K562 (cell line): ENCODE results near the gene CEBPA. TPM values are rescaled to one million over a fixed set of nuclear protein-coding genes. Genes with fewer than 3 reads are reported as not detected.

Source experiments
- ATAC-seq: fragments of 200-7000 bp; cut with Tn5 transposase; 3 replicates; pipeline ENCODE4 v1.9.1; 2020; ENCODE audit warnings: moderate library complexity
- BruUV-seq: library from RNA; stranded (reverse); fragments of 400-500 nt; replicated peaks from 2 replicates; lab custom pipeline; 2021; lab: Mats Ljungman, UMichigan
- CTCF ChIA-PET: fragments of 300-600 bp; formaldehyde crosslinking; extraction: SDS; loops from one replicate; lab custom pipeline; 2021; ENCODE audit warnings: low intra/inter-chr PET ratio; lab: Yijun Ruan, JAX
- POLR2A ChIA-PET: fragments of 300-600, 350-650 bp; sonication (Branson Sonifier 250); formaldehyde crosslinking; extraction: SDS; loops from one replicate; lab custom pipeline; 2021; ENCODE audit warnings: antibody characterized with exemption, inconsistent platforms; lab: Yijun Ruan, JAX
- DNase-seq, 4 experiments: peaks; one replicate each; pipeline versions ENCODE4 v3.0.0 to v3.0.0-alpha.2; 2011 to 2018; ENCODE audit warnings: low spot score in 3 of 4, mixed read lengths in 3 of 4; ENCODE audit errors: extremely low read depth in 1 of 4
- FAIRE-seq: peaks from 2 replicates; lab custom pipeline; 2011; peaks lifted over from hg19 to GRCh38; lab: Jason Lieb, UNC
- H2AFZ ChIP-seq: 2 replicates; pipeline ENCODE4 v1.6.0; 2011; ENCODE audit warnings: low read depth, low read length, control low read depth, inconsistent platforms
- H3K27ac ChIP-seq: fragments of 200-600 bp; 3 replicates; pipeline ENCODE4 v1.8.0; 2011; ENCODE audit warnings: low read depth, mild to moderate bottlenecking, control low read depth, inconsistent platforms, low read length, moderate library complexity, mixed read lengths; ENCODE audit errors: extremely low read depth
- H3K27me3 ChIP-seq, 2 experiments: fragments of 300-600 bp in 1 of 2; 2 replicates in 1 of 2; 3 replicates in 1 of 2; pipeline versions ENCODE4 v1.6.0 to v1.8.0; 2011; ENCODE audit warnings: inconsistent platforms in 2 of 2, low read length in 2 of 2, mild to moderate bottlenecking in 1 of 2, mixed read lengths in 1 of 2, moderate library complexity in 1 of 2; ENCODE audit not compliant: control insufficient read depth in 2 of 2, insufficient read depth in 2 of 2
- H3K36me3 ChIP-seq: fragments of 300-600 bp; 3 replicates; pipeline ENCODE4 v1.8.0; 2011; ENCODE audit warnings: mild to moderate bottlenecking, low read length, inconsistent platforms; ENCODE audit not compliant: control insufficient read depth, insufficient read depth
- H3K4me1 ChIP-seq, 2 experiments: fragments of 200-600 bp in 1 of 2; replicated peaks in 1 of 2; 2 replicates in 1 of 2; 3 replicates in 1 of 2; pipeline versions ENCODE4 v1.5.1 to v1.8.0; 2011; ENCODE audit warnings: inconsistent platforms in 2 of 2, low read length in 2 of 2, mild to moderate bottlenecking in 1 of 2, mixed read lengths in 1 of 2, moderate library complexity in 1 of 2; ENCODE audit not compliant: control insufficient read depth in 2 of 2, insufficient read depth in 2 of 2
- H3K4me2 ChIP-seq: 2 replicates; pipeline ENCODE4 v1.6.1; 2011; ENCODE audit warnings: low read length, control low read depth, inconsistent platforms, mixed read lengths; ENCODE audit not compliant: insufficient read depth
- H3K4me3 ChIP-seq: fragments of 200-600 bp; sonication (generic), shearing (Covaris generic); 2 replicates; pipeline ENCODE4 v1.5.1; 2016; ENCODE audit warnings: control low read depth, inconsistent platforms
- H3K79me2 ChIP-seq: fragments of 200-600 bp; 3 replicates; pipeline ENCODE4 v1.8.0; 2011; ENCODE audit warnings: low read length, inconsistent platforms; ENCODE audit not compliant: control insufficient read depth, insufficient read depth
- H3K9ac ChIP-seq, 2 experiments: 2 replicates each; pipeline versions ENCODE4 v1.6.0 to v1.6.1; 2011; ENCODE audit warnings: low read depth in 2 of 2, low read length in 2 of 2, control low read depth in 1 of 2, inconsistent platforms in 1 of 2, mild to moderate bottlenecking in 1 of 2, mixed read lengths in 1 of 2; ENCODE audit not compliant: insufficient read depth in 1 of 2
- H3K9me1 ChIP-seq: one replicate; pipeline ENCODE4 v1.6.0; 2011; ENCODE audit warnings: inconsistent platforms, mild to moderate bottlenecking, low read length, moderate library complexity; ENCODE audit not compliant: control insufficient read depth, insufficient read depth
- H3K9me3 ChIP-seq: replicated peaks from 2 replicates; pipeline ENCODE4 v1.5.1; 2011; ENCODE audit warnings: low read depth, low read length, inconsistent platforms; ENCODE audit not compliant: control insufficient read depth, insufficient read depth
- H4K20me1 ChIP-seq: replicated peaks from 2 replicates; pipeline ENCODE4 v1.6.1; 2011; ENCODE audit warnings: low read length, inconsistent platforms, mixed read lengths; ENCODE audit not compliant: control insufficient read depth, insufficient read depth
- ASH1L ChIP-seq: fragments of 450-650 bp; IDR thresholded peaks from 2 replicates; pipeline ENCODE4 v1.6.1; 2018; ENCODE audit warnings: borderline replicate concordance, mild to moderate bottlenecking, low read depth; ENCODE audit not compliant: partially characterized antibody
- ATF6 ChIP-seq: sonication (generic); formaldehyde crosslinking; IDR thresholded peaks from 2 replicates; pipeline ENCODE4 v1.4.0; 2020; ENCODE audit warnings: mild to moderate bottlenecking, missing genetic modification reagents
- CEBPB ChIP-seq: fragments of 450-650 bp; IDR thresholded peaks from 2 replicates; pipeline ENCODE4 v1.6.1; 2016; ENCODE audit warnings: missing genetic modification characterization, missing compliant biosample characterization
- MEF2D ChIP-seq: conservative IDR thresholded peaks from 2 replicates; pipeline ENCODE4 v1.6.1; 2016; ENCODE audit warnings: low read depth, missing genetic modification characterization, missing compliant biosample characterization
- NELFE ChIP-seq: IDR thresholded peaks from 2 replicates; pipeline ENCODE4 v1.6.1; 2011; ENCODE audit warnings: mild to moderate bottlenecking; ENCODE audit not compliant: insufficient read depth, insufficient read length
- RFX1 ChIP-seq: fragments of 450-650 bp; IDR thresholded peaks from 2 replicates; pipeline ENCODE4 v1.6.1; 2016; ENCODE audit warnings: mild to moderate bottlenecking, moderate library complexity
- UBTF ChIP-seq, 2 experiments: IDR thresholded peaks; 2 replicates each; pipeline ENCODE4 v1.6.1; 2012; ENCODE audit warnings: improper control_type of control experiment in 2 of 2, low read depth in 2 of 2, low read length in 2 of 2, borderline replicate concordance in 1 of 2
- ZNF316 ChIP-seq: fragments of 450-650 bp; IDR thresholded peaks from 2 replicates; pipeline ENCODE4 v1.6.1; 2016
- ZNF589 ChIP-seq: fragments of 200-800 bp; sonication (Bioruptor generic); IDR thresholded peaks from 2 replicates; pipeline ENCODE4 v1.6.1; 2016; ENCODE audit warnings: low read depth, missing genetic modification characterization, missing compliant biosample characterization
- ZNF696 ChIP-seq: fragments of 250-450 bp; sonication (Bioruptor Pico); conservative IDR thresholded peaks from 2 replicates; pipeline ENCODE4 v1.4.0; 2020; ENCODE audit warnings: mild to moderate bottlenecking, moderate library complexity
- WGBS: fragments of 100-300 bp; shearing (Covaris generic); methylation state at CpG from one replicate; pipeline ENCODE4 v1.1.6; 2016; ENCODE audit warnings: low coverage, mixed read lengths; ENCODE audit not compliant: insufficient coverage; ENCODE audit errors: missing lambda C conversion rate; 5-methylcytosine and 5-hydroxymethylcytosine counted together
- in situ Hi-C: fragments of 300-500 bp; cut with MboI; formaldehyde crosslinking; loops from 4 replicates; pipeline ENCODE4 v1.15.0; 2018; ENCODE audit warnings: inconsistent platforms, mixed read lengths
- intact Hi-C: fragments of 100-400 bp; cut with micrococcal nuclease; formaldehyde crosslinking; loops from 2 replicates; pipeline ENCODE4 v1.14.2; 2022
- polyA plus RNA-seq, 8 experiments: library from polyadenylated mRNA; depleted of rRNA in 4 of 8; stranded (reverse) in 5 of 8; unstranded in 3 of 8; fragments of >200 nt; fragmentation: Nextera tagmentation in 2 of 8; fragmentation: Illumina TruSeq in 1 of 8; extraction: Ambion mirVana in 2 of 8; extraction: Trizol in 1 of 8; gene quantifications; 2 replicates each; pipeline versions ENCODE4 v1.2.1 to v1.2.3, GENCODE V29; 2011 to 2014; ENCODE audit warnings: inconsistent platforms in 1 of 8, missing spikeins in 1 of 8
- total RNA-seq, 7 experiments: library from RNA; depleted of rRNA in 6 of 7; stranded (reverse); fragments of >200 nt in 6 of 7; fragmentation: Illumina TruSeq in 2 of 7; extraction: Trizol in 2 of 7; gene quantifications; 2 replicates each; pipeline versions ENCODE4 v1.2.1 to v1.2.3, GENCODE V29; 2011 to 2021; ENCODE audit warnings: low replicate concordance in 1 of 7

CEBPA gene
- total and polyA plus RNA-seq, 9 of the 15 experiments (the other 6 are each of a cell fraction or from before 2014, with no cell fraction given): 0.03 to 0.59 (median 0.15) TPM; not detected in 2

- no peaks in the 10 kb centered on the region for H3K9me1 ChIP-seq
- DNase-seq (no peak), ATAC-seq (no peak), FAIRE-seq (no peak)
- no peaks in the 10 kb centered on the region for H3K79me2 ChIP-seq
- TF ChIP-seq RFX1 (no peak), ASH1L (no peak), NELFE (no peak), ATF6 (CRISPR knock-in tag) (no peak), ZNF316 (no peak), MEF2D (tag) (no peak), CEBPB (tag) (no peak), ZNF589 (no peak), ZNF696 (CRISPR knock-in tag) (no peak), UBTF (IDR thresholded peaks at IDR 0.05; ENCODE audit: borderline replicate concordance in 1 of 2, low read depth in 2 of 2, low read length in 2 of 2) (no peak)
- POLR2A ChIA-PET: no interaction called here
- WGBS: 1% methylated on average over 10 of the region's 12 CpGs
- H3K4me3 ChIP-seq: no peak overlapping the region
- H3K9ac ChIP-seq: no peak overlapping the region
- H3K27me3 ChIP-seq: peaks cover 6 to 27% of the 10 kb centered on the region in 2 experiments; a peak in 4 of 5 replicates
- intact Hi-C loops (no loop called here), in situ Hi-C loops (no loop called here)
- no peaks in the 10 kb centered on the region for H3K9me3 ChIP-seq
- BruUV-seq: no TSS peak
- no peak overlapping the region for H3K27ac ChIP-seq
- no peak overlapping the region for H2AFZ ChIP-seq
- H3K4me2 ChIP-seq: no peak overlapping the region
- H3K4me1 ChIP-seq: peaks cover 0 to 7% of the 10 kb centered on the region in 2 experiments; a peak in 1 of 5 replicates
- H3K36me3 ChIP-seq: no peaks in the 10 kb centered on the region
- CTCF ChIA-PET: no interaction called here
- H4K20me1 ChIP-seq: no peaks in the 10 kb centered on the region
These were observed 41.7 kb upstream of the CEBPA start for GRCh38 chr19:33343859-33344572.
